KMS-11 (cell line): ENCODE results near the gene RHNO1.

Source experiments
- H2AFZ ChIP-seq: fragments of 200-600 bp; sonication (generic); 2 replicates; pipeline ENCODE4 v1.6.1; 2016; ENCODE audit warnings: antibody characterized with exemption, mixed run types, low read depth
- H3K27ac ChIP-seq: fragments of 200-600 bp; sonication (generic); 2 replicates; pipeline ENCODE4 v1.6.1; 2016; ENCODE audit warnings: mild to moderate bottlenecking, mixed run types
- H3K27me3 ChIP-seq: fragments of 200-600 bp; sonication (generic); 2 replicates; pipeline ENCODE4 v1.6.1; 2017; ENCODE audit warnings: mild to moderate bottlenecking, low read depth, mixed run types, moderate library complexity; ENCODE audit not compliant: insufficient read depth
- H3K36me3 ChIP-seq: fragments of 200-600 bp; sonication (generic); 2 replicates; pipeline ENCODE4 v1.6.1; 2017; ENCODE audit warnings: mild to moderate bottlenecking, mixed run types; ENCODE audit not compliant: insufficient read depth
- H3K4me1 ChIP-seq: fragments of 200-600 bp; sonication (generic); 2 replicates; pipeline ENCODE4 v1.6.1; 2016; ENCODE audit warnings: mild to moderate bottlenecking, low read depth, mixed run types; ENCODE audit not compliant: poor library complexity, severe bottlenecking
- H3K4me2 ChIP-seq: fragments of 200-600 bp; sonication (generic); 2 replicates; pipeline ENCODE4 v1.7.0; 2016; ENCODE audit warnings: mild to moderate bottlenecking, mixed run types
- H3K4me3 ChIP-seq: fragments of 200-600 bp; sonication (generic); IDR thresholded peaks from 2 replicates; pipeline ENCODE4 v1.6.1; 2017; ENCODE audit warnings: low read depth, low read length, mixed read lengths; ENCODE audit not compliant: insufficient read depth
- H3K79me2 ChIP-seq: fragments of 200-600 bp; sonication (generic); 2 replicates; pipeline ENCODE4 v1.6.1; 2016; ENCODE audit warnings: low read depth, mixed run types; ENCODE audit not compliant: insufficient read depth
- H3K9ac ChIP-seq: fragments of 200-600 bp; sonication (generic); 2 replicates; pipeline ENCODE4 v1.6.1; 2016; ENCODE audit warnings: mild to moderate bottlenecking, mixed run types
- H4K20me1 ChIP-seq: fragments of 200-600 bp; sonication (generic); 2 replicates; pipeline ENCODE4 v1.6.1; 2016; ENCODE audit warnings: mild to moderate bottlenecking, mixed run types; ENCODE audit not compliant: insufficient read depth
- TF ChIP-seq, protein P1 (sequence below): fragments of 200-600 bp; sonication (generic); conservative IDR thresholded peaks from 2 replicates; pipeline ENCODE4 v1.6.1; 2017; ENCODE audit warnings: low read depth, mild to moderate bottlenecking, antibody characterized with exemption, low read length, moderate library complexity, mixed read lengths

The RHNO1 gene

GRCh38 chr12:2912216-2912575, 35.2 kb downstream of the RHNO1 start:
- 0 out of 2 replicates have a peak overlapping the region, but pooled peaks have one; percentile 14 for H3K4me2 ChIP-seq
- no peaks in the 10 kb centered on the region for H4K20me1 ChIP-seq
- H3K27ac ChIP-seq, result peak overlapping the region; percentile 15
- TF ChIP-seq, protein P1, sequence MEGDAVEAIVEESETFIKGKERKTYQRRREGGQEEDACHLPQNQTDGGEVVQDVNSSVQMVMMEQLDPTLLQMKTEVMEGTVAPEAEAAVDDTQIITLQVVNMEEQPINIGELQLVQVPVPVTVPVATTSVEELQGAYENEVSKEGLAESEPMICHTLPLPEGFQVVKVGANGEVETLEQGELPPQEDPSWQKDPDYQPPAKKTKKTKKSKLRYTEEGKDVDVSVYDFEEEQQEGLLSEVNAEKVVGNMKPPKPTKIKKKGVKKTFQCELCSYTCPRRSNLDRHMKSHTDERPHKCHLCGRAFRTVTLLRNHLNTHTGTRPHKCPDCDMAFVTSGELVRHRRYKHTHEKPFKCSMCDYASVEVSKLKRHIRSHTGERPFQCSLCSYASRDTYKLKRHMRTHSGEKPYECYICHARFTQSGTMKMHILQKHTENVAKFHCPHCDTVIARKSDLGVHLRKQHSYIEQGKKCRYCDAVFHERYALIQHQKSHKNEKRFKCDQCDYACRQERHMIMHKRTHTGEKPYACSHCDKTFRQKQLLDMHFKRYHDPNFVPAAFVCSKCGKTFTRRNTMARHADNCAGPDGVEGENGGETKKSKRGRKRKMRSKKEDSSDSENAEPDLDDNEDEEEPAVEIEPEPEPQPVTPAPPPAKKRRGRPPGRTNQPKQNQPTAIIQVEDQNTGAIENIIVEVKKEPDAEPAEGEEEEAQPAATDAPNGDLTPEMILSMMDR, result no peak
- H3K36me3 ChIP-seq, result no peaks in the 10 kb centered on the region
- H3K79me2 ChIP-seq, result no peaks in the 10 kb centered on the region
- H3K4me3 ChIP-seq, result no peak overlapping the region
- peaks cover 11% of the 10 kb centered on the region for H3K4me1 ChIP-seq
- no peak overlapping the region for H3K9ac ChIP-seq
- no peak overlapping the region for H2AFZ ChIP-seq
- no peaks in the 10 kb centered on the region for H3K27me3 ChIP-seq

- Histone ChIP-seq H3K36me3 (no peaks in the 10 kb centered on the region), H3K79me2 (no peaks in the 10 kb centered on the region), H3K27me3 (no peaks in the 10 kb centered on the region), H3K4me3 (no peak overlapping the region), H3K27ac (no peak overlapping the region), H3K4me1 (no peaks in the 10 kb centered on the region), H3K4me2 (no peak overlapping the region), H2AFZ (no peak overlapping the region), H3K9ac (no peak overlapping the region), H4K20me1 (no peaks in the 10 kb centered on the region)
- TF ChIP-seq, protein P1, result no peak
These were observed 42.2 kb downstream of the RHNO1 start for GRCh38 chr12:2919249-2919648.

GRCh38 chr12:2922329-2922728, 45.3 kb downstream of the RHNO1 start:
- no peak overlapping the region for H3K4me3 ChIP-seq
- H3K4me2 ChIP-seq, result no peak overlapping the region
- H3K27ac ChIP-seq, result no peak overlapping the region
- no peak overlapping the region for H2AFZ ChIP-seq
- no peak overlapping the region for H3K9ac ChIP-seq
- H3K36me3 ChIP-seq, result no peaks in the 10 kb centered on the region
- no peaks in the 10 kb centered on the region for H3K27me3 ChIP-seq
- H3K4me1 ChIP-seq, result no peaks in the 10 kb centered on the region
- TF ChIP-seq, protein P1, result no peak
- H4K20me1 ChIP-seq, result no peaks in the 10 kb centered on the region
- no peaks in the 10 kb centered on the region for H3K79me2 ChIP-seq

DNA sequence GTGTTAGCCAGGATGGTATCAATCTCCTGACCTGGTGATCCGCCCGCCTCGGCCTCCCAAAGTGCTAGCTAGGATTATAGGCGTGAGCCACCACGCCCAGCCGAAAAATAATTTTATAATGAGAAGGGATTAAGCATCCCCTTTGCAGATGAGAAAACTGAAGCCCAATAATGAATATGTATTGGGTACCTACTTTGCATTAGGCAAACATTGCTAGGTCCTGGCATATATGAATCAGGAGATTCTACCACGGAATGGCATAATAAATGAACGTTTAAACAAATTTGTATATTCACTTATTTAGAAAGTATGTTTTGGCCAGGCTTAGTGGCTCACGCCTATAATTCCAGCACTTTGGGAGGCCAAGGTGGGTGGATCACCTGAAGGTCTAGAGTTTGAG, 46.0 kb downstream of the RHNO1 start:
- no peaks in the 10 kb centered on the region for H3K79me2 ChIP-seq
- no peak overlapping the region for H2AFZ ChIP-seq
- TF ChIP-seq, protein P1, result no peak
- no peaks in the 10 kb centered on the region for H3K36me3 ChIP-seq
- no peaks in the 10 kb centered on the region for H4K20me1 ChIP-seq
- H3K27ac ChIP-seq, result no peak overlapping the region
- no peak overlapping the region for H3K4me2 ChIP-seq
- no peak overlapping the region for H3K9ac ChIP-seq
- no peak overlapping the region for H3K4me3 ChIP-seq
- no peaks in the 10 kb centered on the region for H3K4me1 ChIP-seq
- H3K27me3 ChIP-seq, result no peaks in the 10 kb centered on the region
